Left colon (tissue), 2 donors: ENCODE results near the gene SECTM1. TPM values are rescaled to one million over a fixed set of nuclear protein-coding genes. Genes with fewer than 3 reads are reported as not detected.
"Not testable (repeated sequence)": the region's sequence is repeated elsewhere in the genome, so short reads cannot be mapped to it uniquely, and the experiment has no call there.

Source experiments
- ATAC-seq: fragments of 200-7000 bp; cut with Tn5 transposase; one replicate; pipeline ENCODE4 v1.9.1; 2020; ENCODE audit warnings: mild to moderate bottlenecking, moderate library complexity
- DNase-seq, 2 donors: peaks; one replicate each; pipeline ENCODE4 v3.0.0-alpha.2; 2020
- intact Hi-C, 2 donors: fragments of 100-400 bp; cut with DNase I in 1 of 2; cut with micrococcal nuclease in 1 of 2; formaldehyde crosslinking; loops; one replicate each; pipeline versions ENCODE4 v1.11.2 to v1.14.0; 2022; cut with DNase I, micrococcal nuclease
- total RNA-seq, 2 donors: library from RNA; stranded (reverse); fragmentation: NEBNext Ultra II Directional; extraction: Animal tissue kit (Norgen Biotek cat#: 25700); gene quantifications; one replicate each; pipeline ENCODE4 v1.2.1, GENCODE V29; 2021
- donor health status: DM: no; HTN: no; CAD: no.
- donor health status: DM: yes; HTN: yes; CAD: no.

The SECTM1 gene
- total RNA-seq, 2 donors from 2014 or later, result 78.5 to 127 TPM

GRCh38 chr17:82371333-82372248 is 38.0 kb upstream of the SECTM1 start, which contains the start of gene UTS2R:
UTS2R (plus strand) TSS chr17:82371765; CDS start chr17:82374325, 2,560 bp downstream.
- intact Hi-C loops, result loop anchor here in 1 of 2 donors (5.0 kb wide), 1 partner anchor 251 kb away; no protein-coding TSS in a partner anchor
- no peak for DNase-seq
- ATAC-seq, result no peak

GRCh38 chr17:82370471-82371332 is 37.1 kb upstream of the SECTM1 start:
- ATAC-seq, result peak; percentile 23
- intact Hi-C loops, result loop anchor here in 1 of 2 donors (5.0 kb wide), 1 partner anchor 252 kb away; no protein-coding TSS in a partner anchor
- DNase-seq, result peak in 1 of 2 donors; percentile 29

- DNase-seq (no peak), ATAC-seq (no peak)
- intact Hi-C loops, result no loop called here
Observed at GRCh38 chr17:82369211-82369610, 35.6 kb upstream of the SECTM1 start.

GRCh38 chr17:82367724-82368524 is 34.4 kb upstream of the SECTM1 start:
- intact Hi-C loops, result no loop called here
- DNase-seq, result no peak
- no peak for ATAC-seq

- ATAC-seq (peak; percentile 93), DNase-seq (peak in 1 of 2 donors; percentile 65)
- intact Hi-C loops, result no loop called here
Observed at GRCh38 chr17:82366749-82367148, 33.2 kb upstream of the SECTM1 start.

DNA sequence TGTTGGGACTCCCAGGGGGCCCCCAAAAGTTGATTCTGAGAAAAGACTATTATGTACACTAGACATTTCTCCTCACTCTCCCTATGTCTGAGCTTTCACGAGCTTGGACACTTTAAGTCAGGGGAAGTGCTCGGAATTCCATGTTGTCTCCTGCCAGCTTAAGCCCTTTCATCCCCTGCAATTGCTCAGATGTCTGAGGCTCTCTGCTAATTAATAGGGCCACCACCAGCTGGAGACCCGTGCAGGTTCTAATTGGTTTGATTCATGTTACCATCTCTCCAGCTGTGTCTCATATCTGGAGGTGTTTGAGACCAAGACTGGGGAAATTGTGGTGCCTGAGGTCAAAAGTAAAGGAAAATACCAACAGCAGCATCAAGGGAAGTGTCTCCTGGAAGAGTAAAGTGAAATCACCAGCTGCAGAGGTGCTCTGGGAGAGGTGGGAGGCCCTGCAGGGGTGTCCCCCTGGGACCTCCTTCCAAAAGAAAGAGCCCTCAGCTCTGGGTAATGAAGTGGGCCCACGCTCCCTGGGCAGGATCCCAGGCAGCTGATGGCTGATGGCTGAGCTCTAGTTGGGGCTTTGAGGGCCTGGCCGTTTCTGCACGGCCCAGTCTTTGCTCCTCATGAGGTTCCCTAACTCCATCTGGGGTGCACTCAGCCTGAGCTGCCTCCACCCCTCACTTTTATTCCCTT is 32.2 kb upstream of the SECTM1 start:
- DNase-seq (no peak), ATAC-seq (no peak)
- intact Hi-C loops, result no loop called here

DNA sequence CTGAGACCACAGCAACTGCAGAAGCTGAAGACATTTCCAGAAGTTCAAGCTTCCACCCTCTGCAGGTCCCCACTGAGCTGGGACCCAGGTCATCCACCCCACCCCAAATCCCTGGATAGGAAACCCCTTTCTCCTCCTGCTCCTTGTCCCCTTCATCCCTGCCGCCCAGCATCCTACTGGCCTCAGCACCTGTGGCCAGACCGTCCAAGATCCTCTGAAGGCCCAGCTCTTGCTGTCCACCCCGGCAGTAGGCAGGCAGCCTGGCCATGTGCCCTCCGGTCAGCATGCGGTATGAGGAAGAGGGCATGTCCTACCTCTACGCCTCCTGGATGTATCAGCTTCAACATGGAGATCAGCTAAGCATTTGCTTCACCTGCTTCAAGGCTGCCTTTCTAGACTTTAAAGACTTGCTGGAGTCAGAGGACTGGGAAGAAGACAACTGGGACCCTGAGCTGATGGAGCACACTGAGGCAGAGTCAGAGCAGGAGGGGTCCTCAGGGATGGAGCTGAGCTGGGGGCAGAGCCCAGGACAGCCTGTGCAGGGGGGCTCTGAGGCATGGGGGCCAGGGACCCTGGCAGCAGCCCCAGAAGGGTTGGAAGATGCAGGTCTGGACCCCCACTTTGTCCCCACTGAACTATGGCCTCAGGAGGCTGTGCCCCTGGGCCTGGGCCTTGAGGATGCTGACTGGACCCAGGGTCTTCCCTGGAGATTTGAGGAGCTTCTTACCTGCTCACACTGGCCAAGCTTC is 28.5 kb upstream of the SECTM1 start:
- intact Hi-C loops, result no loop called here
- DNase-seq (no peak), ATAC-seq (no peak)

DNA sequence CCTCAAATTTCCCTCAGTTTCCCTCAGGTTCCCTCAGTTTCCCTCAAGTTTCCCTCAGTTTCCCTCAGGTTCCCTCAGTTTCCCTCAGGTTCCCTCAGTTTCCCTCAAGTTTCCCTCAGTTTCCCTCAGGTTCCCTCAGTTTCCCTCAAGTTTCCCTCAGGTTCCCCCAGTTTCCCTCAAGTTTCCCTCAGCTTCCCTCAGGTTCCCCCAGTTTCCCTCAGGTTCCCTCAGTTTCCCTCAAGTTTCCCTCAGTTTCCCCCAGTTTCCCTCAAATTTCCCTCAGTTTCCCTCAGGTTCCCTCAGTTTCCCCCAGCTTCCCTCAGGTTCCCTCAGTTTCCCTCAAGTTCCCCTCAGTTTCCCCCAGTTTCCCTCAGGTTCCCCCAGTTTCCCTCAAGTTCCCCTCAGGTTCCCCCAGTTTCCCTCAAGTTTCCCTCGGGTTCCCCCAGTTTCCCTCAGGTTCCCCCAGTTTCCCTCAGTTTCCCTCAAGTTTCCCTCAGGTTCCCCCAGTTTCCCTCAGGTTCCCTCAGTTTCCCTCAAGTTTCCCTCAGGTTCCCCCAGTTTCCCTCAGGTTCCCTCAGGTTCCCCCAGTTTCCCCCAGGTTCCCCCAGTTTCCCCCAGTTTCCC is 26.0 kb upstream of the SECTM1 start:
- not testable (repeated sequence) for ATAC-seq, DNase-seq
- intact Hi-C loops, result loop anchor here (5.0 to 10.0 kb wide), 3 partner anchors 53 to 415 kb away; no protein-coding TSS in a partner anchor

DNA sequence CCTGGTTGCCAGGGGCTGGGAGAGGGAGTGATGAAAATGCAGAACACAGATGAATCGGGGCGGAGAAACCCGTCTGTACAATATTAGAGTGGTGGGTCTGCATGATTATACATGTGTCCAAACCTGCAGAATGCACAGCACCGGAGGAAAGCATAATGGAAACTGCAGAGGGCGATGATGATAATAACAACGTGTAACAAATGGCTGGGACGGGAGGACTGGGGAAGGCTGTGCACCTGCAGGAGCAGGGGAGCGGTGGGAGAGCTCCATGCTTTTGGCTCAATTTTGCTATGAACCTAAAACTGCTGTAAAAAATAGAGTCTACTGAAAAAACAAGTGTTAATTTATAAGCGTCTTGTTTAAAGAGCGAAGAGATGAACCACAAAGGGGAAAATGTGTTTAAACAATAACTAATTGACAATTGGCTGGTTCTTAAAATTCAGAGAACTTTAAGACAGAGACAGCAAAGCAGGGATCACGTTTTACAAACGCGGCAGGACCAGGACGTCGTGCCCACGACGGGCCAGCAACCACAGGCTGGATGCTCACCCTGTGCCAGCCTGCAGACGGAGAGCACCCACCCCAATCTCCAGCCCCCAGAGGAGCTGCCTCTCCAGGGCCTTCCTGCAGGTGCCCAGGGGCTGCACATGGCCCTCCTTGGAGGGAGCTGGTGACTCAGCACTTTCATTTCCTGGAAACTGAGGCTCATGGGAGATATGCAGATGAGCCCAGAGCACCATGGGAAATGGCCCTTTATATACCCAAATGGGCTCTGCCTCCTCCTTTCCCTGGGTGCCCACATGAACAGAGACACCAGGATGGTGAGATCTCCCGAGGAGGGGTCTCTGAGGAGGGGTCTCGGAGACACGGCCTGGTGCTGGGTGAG is 25.1 kb upstream of the SECTM1 start, which contains the start of gene TEX19:
Gene TEX19, plus strand, starts transcription at position 783 of the 886 bp plus-strand sequence. CDS start 2,904 bp downstream, outside the sequence.
- intact Hi-C loops, result loop anchor here (5.0 to 10.0 kb wide), 3 partner anchors 54 to 416 kb away; no protein-coding TSS in a partner anchor
- ATAC-seq (no peak), DNase-seq (no peak)

DNA sequence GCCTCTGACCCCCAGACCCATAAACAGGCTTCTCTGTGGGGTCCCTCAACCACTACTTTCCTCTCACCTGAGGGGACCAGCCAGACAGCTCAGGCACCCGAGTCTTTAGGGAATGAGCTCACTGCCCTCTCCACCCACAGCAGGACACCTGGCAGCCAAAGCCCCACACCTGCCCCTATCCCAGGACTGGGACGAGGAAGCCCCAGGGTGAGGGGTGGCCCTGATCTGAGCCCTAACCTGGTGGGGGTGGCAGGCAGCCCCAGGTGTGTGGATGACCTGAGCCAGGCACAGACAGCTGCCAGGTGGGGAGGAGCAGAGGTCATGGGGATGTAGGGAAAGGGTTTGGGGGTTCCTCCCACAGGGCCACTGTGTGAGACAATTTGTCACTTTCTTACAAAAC is 23.8 kb upstream of the SECTM1 start:
- intact Hi-C loops, result loop anchor here (5.0 to 10.0 kb wide), 3 partner anchors 55 to 417 kb away; no protein-coding TSS in a partner anchor
- ATAC-seq (no peak), DNase-seq (no peak)

DNA sequence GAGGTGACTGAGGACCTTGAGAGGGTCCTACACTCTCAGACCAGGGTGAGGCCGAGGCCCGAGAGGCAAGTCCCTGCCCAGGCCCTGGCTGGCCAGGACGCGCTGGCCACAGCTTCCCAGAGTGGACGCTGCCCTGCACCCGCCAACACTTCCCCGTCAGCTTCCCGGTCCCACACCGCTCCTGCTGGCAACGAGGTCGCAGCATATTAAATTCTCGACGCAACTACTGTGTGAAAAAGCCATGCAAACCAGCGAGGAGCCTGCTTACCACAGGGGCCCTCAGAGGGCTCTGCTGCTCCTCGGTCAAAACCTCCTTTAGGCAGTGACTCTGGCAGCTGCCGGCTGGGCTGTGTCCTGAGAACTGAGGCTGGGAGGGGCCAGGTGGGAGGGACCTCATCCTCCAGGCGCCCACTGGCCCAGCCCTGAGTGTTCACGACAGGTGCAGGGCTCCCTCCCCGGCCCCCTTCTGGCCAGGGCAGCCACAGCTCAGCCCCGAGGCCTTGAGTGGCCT is 23.3 kb upstream of the SECTM1 start:
- intact Hi-C loops, result loop anchor here (5.0 to 10.0 kb wide), 3 partner anchors 55 to 418 kb away; no protein-coding TSS in a partner anchor
- peak in 1 of 2 donors; percentile 43 for DNase-seq
- peak; percentile 72 for ATAC-seq

DNA sequence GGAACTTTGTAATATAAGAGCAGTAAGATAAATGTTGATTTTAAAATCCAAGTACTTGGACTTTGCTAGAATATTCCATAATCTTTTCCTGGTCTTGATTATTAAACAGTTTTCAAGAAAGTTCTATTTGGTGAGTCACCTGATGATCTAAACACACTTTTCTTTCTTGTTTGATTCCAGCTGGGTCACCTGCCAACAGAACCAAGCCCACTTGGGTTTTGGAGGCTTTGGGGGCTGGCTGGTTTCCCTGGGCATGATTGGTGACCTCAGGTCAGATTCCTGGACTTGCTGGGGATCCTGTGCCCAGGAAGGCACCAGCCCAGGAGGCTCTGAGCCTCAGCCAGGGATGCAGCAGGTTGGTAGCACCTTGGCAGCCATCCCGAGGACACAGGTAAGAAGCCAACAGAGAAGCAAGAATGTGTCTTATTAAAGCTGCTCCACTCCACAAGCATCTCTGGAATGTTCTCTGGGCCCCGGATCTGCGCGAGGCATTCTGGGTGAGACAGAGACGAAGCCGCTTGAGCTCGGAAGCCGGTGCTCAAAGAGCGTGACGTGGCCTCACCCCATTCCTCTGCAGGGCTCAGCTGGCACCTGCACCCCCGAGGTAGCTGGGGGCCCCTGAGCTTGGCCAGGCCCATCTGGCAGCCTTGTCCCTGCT is 22.3 kb upstream of the SECTM1 start:
- intact Hi-C loops, result loop anchor here (5.0 to 10.0 kb wide), 3 partner anchors 56 to 419 kb away; no protein-coding TSS in a partner anchor
- DNase-seq (no peak), ATAC-seq (no peak)

- DNase-seq (no peak), ATAC-seq (no peak)
- intact Hi-C loops, result loop anchor here (5.0 to 10.0 kb wide), 3 partner anchors 57 to 420 kb away; no protein-coding TSS in a partner anchor
Observed at GRCh38 chr17:82354804-82355308, 21.3 kb upstream of the SECTM1 start.

DNA sequence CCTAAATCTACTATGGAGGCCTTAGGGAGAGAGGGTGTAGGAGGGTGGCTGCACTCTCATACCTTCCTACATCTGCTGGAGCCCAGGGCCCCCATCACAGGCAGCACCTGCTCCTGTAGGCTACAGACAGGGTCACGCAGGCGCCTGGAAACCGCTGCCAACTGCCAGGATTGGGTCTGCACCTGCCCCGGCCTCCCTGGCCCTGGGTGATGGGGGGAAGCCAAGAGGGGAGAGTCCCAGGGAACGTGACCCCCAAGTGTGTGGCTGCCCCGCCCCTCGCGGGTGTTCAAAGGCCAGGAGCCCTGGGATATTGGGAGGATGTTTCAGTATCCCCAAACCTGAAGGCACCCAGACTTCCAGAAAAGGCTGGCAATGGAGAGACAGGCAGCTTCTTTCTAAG is 19.9 kb upstream of the SECTM1 start:
- ATAC-seq, result no peak

More for the DNA sequence above, 19.9 kb upstream of the SECTM1 start:
- DNase-seq, result no peak
- intact Hi-C loops, result loop anchor here (5.0 to 10.0 kb wide), 3 partner anchors 59 to 421 kb away; no protein-coding TSS in a partner anchor
